Measurements from ENCODE around the gene SYK.

SYK gene

DNA sequence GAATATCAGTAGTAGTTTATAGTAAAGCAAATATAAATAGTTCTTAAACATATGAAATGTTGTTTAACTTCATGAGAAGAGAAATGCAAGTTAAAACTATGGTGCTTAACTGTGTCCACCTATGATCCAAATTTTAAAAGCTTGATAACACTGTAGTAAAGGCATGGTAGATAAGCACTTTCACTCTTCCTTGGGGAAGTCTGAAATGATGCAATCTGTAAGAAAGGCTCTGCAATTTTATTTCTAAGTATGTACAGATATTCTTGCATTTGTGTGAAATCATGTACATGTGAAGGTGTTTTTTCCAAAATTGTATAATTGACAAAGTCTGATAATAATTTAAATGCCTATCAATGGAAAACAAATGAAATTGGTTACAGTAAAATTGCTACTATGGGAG lies 66.9 kb downstream of the SYK start:
- ATAC-seq (ENCODE audit: insufficient read depth, low read depth): no peak
- H3K9ac ChIP-seq (ENCODE audit: low read depth, low read length): no peak overlapping the region

GRCh38 chr9:90869361-90869760 lies 67.7 kb downstream of the SYK start:
- Histone ChIP-seq H3K4me2 (ENCODE audit: insufficient read depth, low read length) (no peak overlapping the region), H2AFZ (ENCODE audit: low read depth, low read length) (no peak overlapping the region), H3K9ac (ENCODE audit: low read depth, low read length) (no peak overlapping the region), H3K27ac (ENCODE audit: low read length) (no peak overlapping the region), H4K20me1 (ENCODE audit: insufficient read depth, low read length) (no peaks in the 10 kb centered on the region), H3K36me3 (ENCODE audit: insufficient read depth, low read length) (no peaks in the 10 kb centered on the region), H3K4me1 (ENCODE audit: insufficient read depth, low read length) (no peaks in the 10 kb centered on the region), H3K79me2 (ENCODE audit: insufficient read depth, low read length) (no peaks in the 10 kb centered on the region), H3K4me3 (ENCODE audit: low read depth in 1 of 2, low read length in 2 of 2) (no peak overlapping the region), H3K9me3 (ENCODE audit: insufficient read depth, low read length, severe bottlenecking) (no peaks in the 10 kb centered on the region), H3K27me3 (ENCODE audit: insufficient read depth, low read length, poor library complexity) (no peaks in the 10 kb centered on the region)
- TF ChIP-seq EZH2 (IDR thresholded peaks at IDR 0.05; ENCODE audit: borderline replicate concordance, low read depth, low read length, severe bottlenecking): no peak
- no peak for TF ChIP-seq CTCF (IDR thresholded peaks at IDR 0.05; ENCODE audit: borderline replicate concordance, extremely low read depth, low read length, poor library complexity, severe bottlenecking)
- DNase-seq (no peak), ATAC-seq (ENCODE audit: insufficient read depth, low read depth) (no peak)

More for the DNA sequence above, 66.9 kb downstream of the SYK start:
- Histone ChIP-seq H3K27me3 (ENCODE audit: insufficient read depth, low read length, poor library complexity) (no peaks in the 10 kb centered on the region), H3K79me2 (ENCODE audit: insufficient read depth, low read length) (no peaks in the 10 kb centered on the region), H3K36me3 (ENCODE audit: insufficient read depth, low read length) (no peaks in the 10 kb centered on the region), H2AFZ (ENCODE audit: low read depth, low read length) (no peak overlapping the region), H3K27ac (ENCODE audit: low read length) (no peak overlapping the region), H4K20me1 (ENCODE audit: insufficient read depth, low read length) (no peaks in the 10 kb centered on the region), H3K4me3 (ENCODE audit: low read depth in 1 of 2, low read length in 2 of 2) (no peak overlapping the region), H3K4me2 (ENCODE audit: insufficient read depth, low read length) (no peak overlapping the region), H3K4me1 (ENCODE audit: insufficient read depth, low read length) (no peaks in the 10 kb centered on the region), H3K9me3 (ENCODE audit: insufficient read depth, low read length, severe bottlenecking) (no peaks in the 10 kb centered on the region)
- DNase-seq: no peak
- TF ChIP-seq EZH2 (IDR thresholded peaks at IDR 0.05; ENCODE audit: borderline replicate concordance, low read depth, low read length, severe bottlenecking): no peak
- no peak for TF ChIP-seq CTCF (IDR thresholded peaks at IDR 0.05; ENCODE audit: borderline replicate concordance, extremely low read depth, low read length, poor library complexity, severe bottlenecking)

- H3K4me2 ChIP-seq (ENCODE audit: insufficient read depth, low read length): no peak overlapping the region
- no peaks in the 10 kb centered on the region for H4K20me1 ChIP-seq (ENCODE audit: insufficient read depth, low read length)
- no peaks in the 10 kb centered on the region for H3K27me3 ChIP-seq (ENCODE audit: insufficient read depth, low read length, poor library complexity)
- H3K79me2 ChIP-seq (ENCODE audit: insufficient read depth, low read length): no peaks in the 10 kb centered on the region
- no peaks in the 10 kb centered on the region for H3K36me3 ChIP-seq (ENCODE audit: insufficient read depth, low read length)
- no peak overlapping the region for H3K9ac ChIP-seq (ENCODE audit: low read depth, low read length)
- peak; percentile 39 for DNase-seq
- H3K4me3 ChIP-seq (ENCODE audit: low read depth in 1 of 2, low read length in 2 of 2): no peak overlapping the region
- no peak for ATAC-seq (ENCODE audit: insufficient read depth, low read depth)
- H3K4me1 ChIP-seq (ENCODE audit: insufficient read depth, low read length): no peaks in the 10 kb centered on the region
- TF ChIP-seq EZH2 (IDR thresholded peaks at IDR 0.05; ENCODE audit: borderline replicate concordance, low read depth, low read length, severe bottlenecking) (no peak), CTCF (IDR thresholded peaks at IDR 0.05; ENCODE audit: borderline replicate concordance, extremely low read depth, low read length, poor library complexity, severe bottlenecking) (peak; percentile 83)
- H3K9me3 ChIP-seq (ENCODE audit: insufficient read depth, low read length, severe bottlenecking): no peaks in the 10 kb centered on the region
- no peak overlapping the region for H3K27ac ChIP-seq (ENCODE audit: low read length)
- H2AFZ ChIP-seq (ENCODE audit: low read depth, low read length): no peak overlapping the region
Observed at GRCh38 chr9:90870621-90871326, 69.2 kb downstream of the SYK start.

All from DND-41 (cell line).